MM.1S (cell line): ENCODE measurements around the gene ZNF521.

Source experiments
- DNase-seq: peaks from one replicate; pipeline ENCODE4 v3.0.0-alpha.2; 2015
- H2AFZ ChIP-seq: fragments of 300-600 bp; sonication (generic); 2 replicates; pipeline ENCODE4 v1.6.0; 2016; ENCODE audit warnings: antibody characterized with exemption, low read length
- H3F3A ChIP-seq: fragments of 300-600 bp; sonication (generic); 2 replicates; pipeline ENCODE4 v1.6.1; 2016; ENCODE audit warnings: mild to moderate bottlenecking, antibody characterized with exemption, low read length, moderate library complexity, mixed read lengths; ENCODE audit not compliant: insufficient read depth
- H3K27ac ChIP-seq: fragments of 300-600 bp; sonication (generic); 2 replicates; pipeline ENCODE4 v1.5.1; 2016; ENCODE audit warnings: mild to moderate bottlenecking, low read length
- H3K27me3 ChIP-seq: fragments of 300-600 bp; sonication (generic); replicated peaks from 2 replicates; pipeline ENCODE4 v1.6.0; 2016; ENCODE audit warnings: low read length; ENCODE audit not compliant: insufficient read depth
- H3K36me3 ChIP-seq: fragments of 300-600 bp; sonication (generic); replicated peaks from 2 replicates; pipeline ENCODE4 v1.6.1; 2016; ENCODE audit warnings: mild to moderate bottlenecking, low read length, mixed read lengths; ENCODE audit not compliant: insufficient read depth
- H3K4me1 ChIP-seq: fragments of 300-600 bp; sonication (generic); 2 replicates; pipeline ENCODE4 v1.6.1; 2016; ENCODE audit warnings: low read length, mixed read lengths
- H3K4me2 ChIP-seq: fragments of 300-600 bp; sonication (generic); 2 replicates; pipeline ENCODE4 v1.6.0; 2016; ENCODE audit warnings: low read depth, low read length
- H3K4me3 ChIP-seq: fragments of 300-600 bp; sonication (generic); 2 replicates; pipeline ENCODE4 v1.5.1; 2016; ENCODE audit warnings: low read length, mixed read lengths
- H3K79me2 ChIP-seq: fragments of 300-600 bp; sonication (generic); 2 replicates; pipeline ENCODE4 v1.6.1; 2016; ENCODE audit warnings: mixed run types, low read length, mixed read lengths
- H3K9ac ChIP-seq: fragments of 300-600 bp; sonication (generic); 2 replicates; pipeline ENCODE4 v1.6.1; 2016; ENCODE audit warnings: low read length, mixed read lengths
- H3K9me2 ChIP-seq: fragments of 300-600 bp; sonication (generic); replicated peaks from 2 replicates; pipeline ENCODE4 v1.6.1; 2016; ENCODE audit warnings: mild to moderate bottlenecking, low read length, mixed read lengths; ENCODE audit not compliant: insufficient read depth
- H3K9me3 ChIP-seq: fragments of 300-600 bp; sonication (generic); replicated peaks from 2 replicates; pipeline ENCODE4 v1.6.1; 2016; ENCODE audit warnings: mild to moderate bottlenecking, low read length, mixed read lengths; ENCODE audit not compliant: insufficient read depth
- H4K20me1 ChIP-seq: fragments of 300-600 bp; sonication (generic); 2 replicates; pipeline ENCODE4 v1.6.1; 2016; ENCODE audit warnings: mild to moderate bottlenecking, low read length, moderate library complexity, mixed read lengths; ENCODE audit not compliant: insufficient read depth
- CTCF ChIP-seq: fragments of 300-600 bp; sonication (generic); IDR thresholded peaks from 2 replicates; pipeline ENCODE4 v1.5.1; 2016; ENCODE audit warnings: antibody characterized with exemption, low read length, mixed read lengths
- EZH2 ChIP-seq: fragments of 300-600 bp; sonication (generic); optimal IDR thresholded peaks from 2 replicates; pipeline ENCODE3; 2017; ENCODE audit warnings: low read depth, mild to moderate bottlenecking, antibody characterized with exemption, low read length, mixed read lengths
- EZH2phosphoT487 ChIP-seq: fragments of 300-600 bp; sonication (generic); IDR thresholded peaks from 2 replicates; pipeline ENCODE4 v1.6.1; 2018; ENCODE audit warnings: antibody characterized with exemption, low read length

ZNF521 gene

GRCh38 chr18:25099895-25100294, 252.1 kb downstream of the ZNF521 start:
- no peaks in the 10 kb centered on the region for H3K27me3 ChIP-seq
- no peak overlapping the region for H3K4me2 ChIP-seq
- H3K9me2 ChIP-seq: no peaks in the 10 kb centered on the region
- DNase-seq: no peak
- H3F3A ChIP-seq: no peaks in the 10 kb centered on the region
- H3K27ac ChIP-seq: no peak overlapping the region
- peaks cover 5% of the 10 kb centered on the region; the same call in 1 of the 2 replicates for H3K4me1 ChIP-seq
- no peaks in the 10 kb centered on the region for H3K79me2 ChIP-seq
- H2AFZ ChIP-seq: no peak overlapping the region
- H3K9ac ChIP-seq: no peak overlapping the region
- TF ChIP-seq EZH2 (no peak), CTCF (no peak), EZH2phosphoT487 (no peak)
- no peaks in the 10 kb centered on the region for H3K36me3 ChIP-seq
- no peaks in the 10 kb centered on the region for H3K9me3 ChIP-seq
- no peaks in the 10 kb centered on the region for H4K20me1 ChIP-seq
- no peak overlapping the region for H3K4me3 ChIP-seq

GRCh38 chr18:25097569-25098056, 254.4 kb downstream of the ZNF521 start:
- Histone ChIP-seq H2AFZ (no peak overlapping the region), H4K20me1 (no peaks in the 10 kb centered on the region), H3K27me3 (no peaks in the 10 kb centered on the region), H3F3A (no peaks in the 10 kb centered on the region), H3K4me3 (no peak overlapping the region), H3K9ac (no peak overlapping the region), H3K36me3 (no peaks in the 10 kb centered on the region), H3K4me1 (no peaks in the 10 kb centered on the region), H3K9me3 (no peaks in the 10 kb centered on the region), H3K9me2 (no peaks in the 10 kb centered on the region), H3K27ac (no peak overlapping the region), H3K4me2 (no peak overlapping the region), H3K79me2 (no peaks in the 10 kb centered on the region)
- DNase-seq: no peak
- no peak for TF ChIP-seq EZH2
- no peak for TF ChIP-seq CTCF

GRCh38 chr18:25097057-25097456, 254.9 kb downstream of the ZNF521 start:
- H3K9me3 ChIP-seq: no peaks in the 10 kb centered on the region
- no peak overlapping the region for H2AFZ ChIP-seq
- H3K4me2 ChIP-seq: no peak overlapping the region
- H3K9me2 ChIP-seq: no peaks in the 10 kb centered on the region
- no peaks in the 10 kb centered on the region for H3K36me3 ChIP-seq
- H3K4me1 ChIP-seq: no peaks in the 10 kb centered on the region
- H3K9ac ChIP-seq: no peak overlapping the region
- TF ChIP-seq EZH2 (no peak), EZH2phosphoT487 (no peak), CTCF (no peak)
- H3K79me2 ChIP-seq: no peaks in the 10 kb centered on the region
- no peak for DNase-seq
- H3K4me3 ChIP-seq: no peak overlapping the region
- no peaks in the 10 kb centered on the region for H3F3A ChIP-seq
- H4K20me1 ChIP-seq: no peaks in the 10 kb centered on the region
- no peaks in the 10 kb centered on the region for H3K27me3 ChIP-seq
- no peak overlapping the region for H3K27ac ChIP-seq
